Measurements from ENCODE around the gene TNIK.

DNA sequence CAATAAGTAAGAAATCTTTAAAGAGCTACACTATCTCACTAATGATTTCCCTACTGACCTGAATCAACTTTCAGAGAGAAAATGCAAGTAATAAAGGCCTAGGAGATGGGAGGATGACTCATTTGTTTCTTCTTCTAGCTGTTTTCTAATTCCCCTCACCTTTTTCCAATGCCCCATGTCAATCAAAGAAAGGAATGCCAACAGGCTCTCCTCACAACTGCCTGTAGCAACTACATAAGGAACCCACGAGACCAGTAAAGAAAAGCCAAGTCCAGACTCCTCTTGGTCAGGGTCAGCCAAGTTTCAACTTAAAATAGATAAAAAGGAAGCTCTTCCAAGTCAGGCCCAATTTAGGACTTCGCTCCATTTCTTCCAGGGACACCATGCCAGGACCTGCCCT lies 201.9 kb downstream of the TNIK start:
- TF ChIP-seq MAX (IDR thresholded peaks at IDR 0.05; ENCODE audit: low read depth, low read length) (no peak), CHD4 (IDR thresholded peaks at IDR 0.05) (no peak), POLR2AphosphoS5 (IDR thresholded peaks at IDR 0.05; ENCODE audit: low read length) (no peak), ZNF592 (IDR thresholded peaks at IDR 0.05) (no peak), STAT1 (conservative IDR thresholded peaks at IDR 0.05) (no peak), CTCF (IDR thresholded peaks at IDR 0.05 in 2 of 3, conservative IDR thresholded peaks at IDR 0.05 in 1 of 3; ENCODE audit: control insufficient read depth in 2 of 3, extremely low read depth in 1 of 3, insufficient read depth in 1 of 3, low read depth in 3 of 3, low read length in 3 of 3) (no peak), CREB1 (IDR thresholded peaks at IDR 0.05; ENCODE audit: low read depth) (no peak), POLR2A (IDR thresholded peaks at IDR 0.05; ENCODE audit: low read depth, low read length) (no peak), SMARCA5 (IDR thresholded peaks at IDR 0.05) (no peak), EZH2 (IDR thresholded peaks at IDR 0.05; ENCODE audit: borderline replicate concordance, control insufficient read depth, low read depth, low read length) (no peak), SPI1 (IDR thresholded peaks at IDR 0.05; ENCODE audit: borderline replicate concordance, insufficient read depth, low read depth, low read length) (no peak), MYB (IDR thresholded peaks at IDR 0.05; ENCODE audit: borderline replicate concordance, low read depth, low read length) (no peak), EP300 (IDR thresholded peaks at IDR 0.05; ENCODE audit: borderline replicate concordance in 1 of 2, control insufficient read depth in 1 of 2, low read depth in 2 of 2, low read length in 2 of 2) (no peak)

Data from GM12878 (cell line).